BLaER1 (cell line): ENCODE data around the gene PGAP2.

ENCODE experiments used
- H3K27ac ChIP-seq: shearing (Covaris generic); formaldehyde crosslinking; 2 replicates; pipeline ENCODE4 v1.8.1; 2022
- H3K27me3 ChIP-seq: shearing (Covaris generic); formaldehyde crosslinking; 2 replicates; pipeline ENCODE4 v1.8.1; 2022
- H3K36me3 ChIP-seq: shearing (Covaris generic); formaldehyde crosslinking; 2 replicates; pipeline ENCODE4 v1.8.1; 2022
- H3K4me1 ChIP-seq: shearing (Covaris generic); formaldehyde crosslinking; 2 replicates; pipeline ENCODE4 v1.8.1; 2022
- H3K4me2 ChIP-seq: shearing (Covaris generic); formaldehyde crosslinking; 2 replicates; pipeline ENCODE4 v1.8.1; 2022
- H3K4me3 ChIP-seq: shearing (Covaris generic); formaldehyde crosslinking; 2 replicates; pipeline ENCODE4 v1.8.1; 2022
- H3K9ac ChIP-seq: shearing (Covaris generic); formaldehyde crosslinking; 2 replicates; pipeline ENCODE4 v1.8.1; 2022
- H3K9me3 ChIP-seq: shearing (Covaris generic); formaldehyde crosslinking; 2 replicates; pipeline ENCODE4 v1.8.1; 2022
- H4K20me1 ChIP-seq: shearing (Covaris generic); formaldehyde crosslinking; 2 replicates; pipeline ENCODE4 v1.8.1; 2022
- Cebpa-rat ChIP-seq: shearing (Covaris generic); IDR thresholded peaks from 2 replicates; pipeline ENCODE4 v1.8.1; 2022

Gene PGAP2

DNA sequence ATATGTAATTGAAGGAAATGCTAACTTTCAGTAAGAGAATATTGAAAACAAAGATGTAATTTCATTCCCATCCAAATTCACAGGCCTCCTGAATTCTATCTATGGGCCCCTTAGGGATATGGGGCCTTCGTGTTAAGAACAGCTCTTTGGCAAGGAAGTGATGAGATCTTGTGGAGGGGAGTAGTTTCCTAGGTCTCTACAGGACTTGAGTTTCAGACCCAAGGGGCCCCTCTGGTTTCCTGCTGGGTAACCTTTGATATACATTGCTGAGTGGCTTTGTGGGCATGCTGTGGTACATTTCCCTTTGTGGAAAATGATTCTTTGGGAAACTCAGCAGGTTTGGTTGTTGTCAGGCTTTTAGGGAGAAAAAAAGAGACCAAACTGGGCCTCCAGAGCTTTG is 53.3 kb downstream of the PGAP2 start:
- Histone ChIP-seq H3K4me1 (peaks cover 96% of the 10 kb centered on the region), H3K27me3 (no peaks in the 10 kb centered on the region; the same call in 1 of the 2 replicates), H3K27ac (no peak overlapping the region), H3K9me3 (no peaks in the 10 kb centered on the region), H3K36me3 (no peaks in the 10 kb centered on the region), H4K20me1 (peaks cover 98% of the 10 kb centered on the region), H3K4me2 (peak overlapping the region; percentile 98), H3K4me3 (no peak overlapping the region), H3K9ac (no peak overlapping the region)
- no peak for TF ChIP-seq Cebpa-rat

DNA sequence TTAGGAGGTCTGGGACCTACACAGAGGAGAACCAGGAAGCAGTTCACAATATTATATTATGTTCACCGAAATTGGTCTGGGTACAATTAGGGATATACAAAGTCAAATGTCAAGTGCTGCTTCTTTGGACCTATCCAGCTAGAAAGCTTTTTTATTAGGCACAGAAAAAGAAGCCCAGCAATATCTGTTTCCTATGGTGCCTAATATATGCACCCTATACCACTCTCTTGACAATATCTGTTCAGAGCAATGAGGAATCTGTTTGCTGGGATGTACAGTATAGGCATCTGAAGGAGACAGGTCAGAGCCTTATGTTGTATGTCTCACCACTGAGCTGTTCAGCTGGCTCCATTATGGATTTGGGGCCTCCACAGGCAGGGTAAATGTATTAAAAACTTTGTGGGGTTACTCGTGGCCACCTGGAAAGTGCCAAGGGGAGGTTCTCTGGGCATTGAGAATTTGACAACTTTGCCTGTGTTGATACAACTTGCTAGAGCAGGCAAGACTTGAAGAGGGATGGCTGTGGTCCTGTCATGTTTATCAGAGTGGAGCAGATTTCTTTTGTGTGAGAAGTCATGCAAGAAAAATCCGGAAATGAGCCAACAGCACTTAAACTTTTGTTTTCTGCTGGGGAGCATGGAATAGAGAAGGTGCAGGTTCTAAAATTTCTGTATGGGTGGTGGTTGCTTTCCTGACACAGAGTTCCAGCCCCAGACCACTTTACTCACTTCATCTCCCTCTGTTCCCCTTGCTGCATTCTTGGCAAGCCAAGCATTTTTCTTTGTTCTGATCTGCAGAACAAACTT is 57.2 kb downstream of the PGAP2 start:
- Histone ChIP-seq H3K9ac (peak overlapping the region; percentile 9; the same call in 1 of the 2 replicates), H3K9me3 (no peaks in the 10 kb centered on the region), H4K20me1 (peaks cover 73% of the 10 kb centered on the region), H3K4me1 (peaks cover 71% of the 10 kb centered on the region), H3K36me3 (no peaks in the 10 kb centered on the region), H3K27me3 (no peaks in the 10 kb centered on the region), H3K4me2 (peak overlapping the region; percentile 79), H3K4me3 (no peak overlapping the region), H3K27ac (peak overlapping the region; percentile 31; the same call in 1 of the 2 replicates)
- TF ChIP-seq Cebpa-rat = no peak

DNA sequence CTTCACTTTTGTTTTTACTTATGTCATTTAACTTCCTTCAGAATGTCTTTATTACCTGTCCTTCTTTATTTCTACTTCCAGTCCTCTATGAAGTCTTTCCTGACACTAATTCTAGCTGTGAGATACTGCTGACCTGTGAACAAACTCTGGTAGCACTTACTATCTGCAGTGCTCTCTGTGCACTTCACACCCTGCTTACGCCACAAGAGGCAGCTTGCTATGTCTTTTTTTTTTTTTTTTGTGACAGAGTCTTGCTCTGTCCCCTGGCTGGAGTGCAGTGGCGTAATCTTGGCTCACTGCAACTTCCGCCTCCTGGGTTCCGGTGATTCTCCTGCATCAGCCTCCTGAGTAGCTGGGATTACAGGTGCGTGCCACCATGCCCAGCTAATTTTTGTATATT is 57.8 kb downstream of the PGAP2 start:
- Histone ChIP-seq H3K36me3 (no peaks in the 10 kb centered on the region), H3K4me1 (peaks cover 69% of the 10 kb centered on the region), H3K27ac (0 out of 2 replicates have a peak overlapping the region, but pooled peaks have one; percentile 31), H3K4me2 (peak overlapping the region; percentile 79), H3K4me3 (no peak overlapping the region), H3K9ac (0 out of 2 replicates have a peak overlapping the region, but pooled peaks have one; percentile 9), H4K20me1 (peaks cover 67% of the 10 kb centered on the region), H3K27me3 (no peaks in the 10 kb centered on the region), H3K9me3 (no peaks in the 10 kb centered on the region)
- no peak for TF ChIP-seq Cebpa-rat

DNA sequence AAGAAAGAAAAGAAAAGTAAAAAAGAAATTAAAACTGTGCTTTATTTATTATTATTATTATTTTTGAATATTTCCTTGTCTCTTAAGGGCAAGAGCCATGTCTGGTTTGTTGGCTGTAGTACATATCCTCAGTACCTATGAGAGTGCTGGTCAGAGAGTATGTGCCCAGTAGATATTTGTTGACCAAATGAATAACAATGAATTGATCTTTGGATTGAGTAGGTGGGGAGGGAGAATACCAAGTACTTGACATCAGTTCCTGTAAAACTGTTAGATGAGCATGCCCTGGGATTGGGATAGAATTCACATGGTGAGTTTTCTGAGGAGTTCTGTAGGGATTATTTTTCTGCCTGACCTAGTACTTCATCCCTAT is 58.5 kb downstream of the PGAP2 start:
- Histone ChIP-seq H3K36me3 (no peaks in the 10 kb centered on the region), H3K4me1 (peaks cover 69% of the 10 kb centered on the region), H3K27me3 (no peaks in the 10 kb centered on the region), H3K9me3 (no peaks in the 10 kb centered on the region), H3K4me3 (no peak overlapping the region), H3K27ac (no peak overlapping the region), H3K9ac (no peak overlapping the region), H3K4me2 (peak overlapping the region; percentile 79), H4K20me1 (peaks cover 61% of the 10 kb centered on the region)
- TF ChIP-seq Cebpa-rat = no peak

DNA sequence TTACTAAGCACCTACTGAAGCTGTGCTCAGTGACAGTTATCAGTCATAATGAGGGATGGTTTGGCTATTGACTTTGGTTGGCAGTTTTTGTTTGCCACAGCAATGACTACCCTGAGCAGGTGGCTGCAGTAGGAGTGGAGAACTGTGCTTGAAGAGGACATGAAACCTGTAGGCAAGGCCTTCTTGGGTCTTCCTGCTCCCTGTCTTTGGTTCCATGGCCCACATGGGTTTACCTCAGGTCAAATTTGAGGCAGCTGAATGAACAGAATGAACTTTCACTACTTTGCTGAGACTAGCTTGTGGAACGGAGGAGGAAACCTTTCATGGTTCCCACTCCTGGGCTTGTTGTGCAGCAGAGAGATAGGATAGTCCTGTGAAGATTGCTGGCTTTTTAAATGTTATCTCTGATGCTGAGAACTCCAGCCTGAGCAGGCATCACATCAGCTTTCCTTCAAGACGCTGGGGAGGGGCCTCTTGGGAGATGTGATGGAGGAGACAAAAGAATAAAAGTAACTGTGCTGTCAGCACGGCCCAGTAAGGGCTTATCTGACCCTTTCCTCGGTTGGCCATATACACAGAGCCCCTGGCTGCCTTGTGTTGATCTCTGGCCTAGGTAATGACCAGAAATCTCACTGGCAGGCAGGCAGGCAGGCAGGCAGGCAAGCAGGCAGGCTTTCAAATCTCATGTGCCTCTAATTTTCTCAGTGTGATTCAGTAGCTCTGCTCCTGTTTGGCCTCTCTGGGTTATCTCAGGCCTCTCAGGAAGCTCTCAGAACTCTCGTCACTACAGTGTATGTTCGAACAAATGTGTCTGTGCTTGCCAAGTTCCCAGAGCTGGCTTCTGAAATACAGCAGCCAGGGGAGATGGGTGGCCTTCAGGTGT is 59.1 kb downstream of the PGAP2 start:
- Histone ChIP-seq H3K9me3 (no peaks in the 10 kb centered on the region), H3K27ac (0 out of 2 replicates have a peak overlapping the region, but pooled peaks have one; percentile 11), H3K9ac (peak overlapping the region; percentile 53; the same call in 1 of the 2 replicates), H3K4me2 (peak overlapping the region; percentile 79), H3K4me3 (no peak overlapping the region), H3K4me1 (peaks cover 67% of the 10 kb centered on the region), H3K36me3 (no peaks in the 10 kb centered on the region), H3K27me3 (no peaks in the 10 kb centered on the region), H4K20me1 (peaks cover 54% of the 10 kb centered on the region)
- TF ChIP-seq Cebpa-rat = no peak

DNA sequence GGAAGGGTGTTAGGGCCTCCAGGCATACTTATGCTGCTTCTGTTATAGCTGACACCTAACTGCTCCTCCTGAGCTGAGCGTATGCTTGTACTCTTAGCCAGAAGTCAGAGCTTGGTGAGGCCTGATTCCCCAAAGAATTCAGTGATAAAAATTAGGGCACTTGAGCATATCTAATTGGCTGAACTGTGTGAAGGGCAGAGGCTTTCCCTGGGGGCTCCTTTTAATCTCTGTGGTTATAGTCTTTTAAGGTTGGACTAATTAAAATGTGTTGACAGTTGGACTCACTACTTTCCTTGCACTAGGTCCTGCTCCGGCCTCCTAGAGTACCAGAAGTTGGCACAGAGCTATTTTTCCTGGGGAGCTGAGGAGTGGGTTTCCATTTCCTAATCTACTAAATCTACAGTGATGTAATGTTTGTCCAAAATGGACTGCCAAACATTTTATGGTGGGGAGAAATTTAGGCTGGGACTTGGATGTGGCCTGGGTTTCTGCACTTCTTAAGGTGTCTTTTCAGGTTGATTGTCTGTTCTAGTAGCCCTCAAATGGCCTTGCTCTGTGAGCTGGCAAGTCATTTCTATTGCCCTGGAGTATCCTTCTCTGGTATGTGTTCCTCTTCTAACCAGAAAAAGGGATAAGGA is 65.5 kb downstream of the PGAP2 start:
- Histone ChIP-seq H3K4me3 (no peak overlapping the region), H3K9me3 (no peaks in the 10 kb centered on the region), H3K4me2 (peak overlapping the region; percentile 54), H4K20me1 (peaks cover 52% of the 10 kb centered on the region; the same call in 1 of the 2 replicates), H3K4me1 (peaks cover 40% of the 10 kb centered on the region), H3K27ac (no peak overlapping the region), H3K9ac (no peak overlapping the region; the same call in 1 of the 2 replicates), H3K36me3 (no peaks in the 10 kb centered on the region), H3K27me3 (no peaks in the 10 kb centered on the region)
- TF ChIP-seq Cebpa-rat = no peak
